ENCODE data around the gene FAM131A. TPM values are rescaled to one million over a fixed set of nuclear protein-coding genes. Genes with fewer than 3 reads are reported as not detected.

Gene FAM131A
- polyA plus RNA-seq, 1 donor (not counting 4 experiments of a cell fraction or from before 2014, with no cell fraction given), result 10.8 TPM

GRCh38 chr3:184346480-184347190 is 9.2 kb downstream of the FAM131A start:
- Histone ChIP-seq H4K20me1 (ENCODE audit: control insufficient read depth, extremely low read depth, insufficient read depth, low read length) (peaks cover 3% of the 10 kb centered on the region), H3K9ac (ENCODE audit: control insufficient read depth, extremely low read depth, insufficient read depth, low read length) (no peak overlapping the region), H3K9me1 (ENCODE audit: control insufficient read depth, extremely low read depth, insufficient read depth, low read length) (no peaks in the 10 kb centered on the region), H3K27me3 (ENCODE audit: control insufficient read depth, extremely low read depth, insufficient read depth, low read length) (no peaks in the 10 kb centered on the region), H3K4me2 (ENCODE audit: control insufficient read depth, extremely low read depth, insufficient read depth, low read depth, low read length) (no peak overlapping the region), H3K4me1 (ENCODE audit: control insufficient read depth, extremely low read depth, insufficient read depth, low read length) (peaks cover 18% of the 10 kb centered on the region), H2AFZ (ENCODE audit: control insufficient read depth, low read length) (no peak overlapping the region), H3K27ac (ENCODE audit: control insufficient read depth, insufficient read depth, low read length) (no peak overlapping the region), H3K4me3 (ENCODE audit: control insufficient read depth in 2 of 3, extremely low read depth in 1 of 3, insufficient read depth in 2 of 3, low read depth in 1 of 3, low read length in 3 of 3) (no peak overlapping the region), H3K36me3 (ENCODE audit: control insufficient read depth in 2 of 2, extremely low read depth in 1 of 2, insufficient read depth in 2 of 2, low read length in 2 of 2) (peaks cover 12 to 17% of the 10 kb centered on the region in 2 experiments), H3K79me2 (ENCODE audit: control insufficient read depth, insufficient read depth, low read length) (no peaks in the 10 kb centered on the region), H3K9me3 (ENCODE audit: control insufficient read depth, low read depth, low read length) (no peaks in the 10 kb centered on the region)
- FAIRE-seq (no peak), DNase-seq (ENCODE audit: low read depth, low spot score) (no peak)
- dilution Hi-C loops (cut with MboI; ENCODE audit: extremely low pct_ligation_motif_present, low sequenced_read_pairs), result no loop called here
- TF ChIP-seq, protein P1, sequence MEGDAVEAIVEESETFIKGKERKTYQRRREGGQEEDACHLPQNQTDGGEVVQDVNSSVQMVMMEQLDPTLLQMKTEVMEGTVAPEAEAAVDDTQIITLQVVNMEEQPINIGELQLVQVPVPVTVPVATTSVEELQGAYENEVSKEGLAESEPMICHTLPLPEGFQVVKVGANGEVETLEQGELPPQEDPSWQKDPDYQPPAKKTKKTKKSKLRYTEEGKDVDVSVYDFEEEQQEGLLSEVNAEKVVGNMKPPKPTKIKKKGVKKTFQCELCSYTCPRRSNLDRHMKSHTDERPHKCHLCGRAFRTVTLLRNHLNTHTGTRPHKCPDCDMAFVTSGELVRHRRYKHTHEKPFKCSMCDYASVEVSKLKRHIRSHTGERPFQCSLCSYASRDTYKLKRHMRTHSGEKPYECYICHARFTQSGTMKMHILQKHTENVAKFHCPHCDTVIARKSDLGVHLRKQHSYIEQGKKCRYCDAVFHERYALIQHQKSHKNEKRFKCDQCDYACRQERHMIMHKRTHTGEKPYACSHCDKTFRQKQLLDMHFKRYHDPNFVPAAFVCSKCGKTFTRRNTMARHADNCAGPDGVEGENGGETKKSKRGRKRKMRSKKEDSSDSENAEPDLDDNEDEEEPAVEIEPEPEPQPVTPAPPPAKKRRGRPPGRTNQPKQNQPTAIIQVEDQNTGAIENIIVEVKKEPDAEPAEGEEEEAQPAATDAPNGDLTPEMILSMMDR (optimal IDR thresholded peaks at IDR 0.05 in 1 of 3, IDR thresholded peaks at IDR 0.05 in 1 of 3, conservative IDR thresholded peaks at IDR 0.05 in 1 of 3; ENCODE audit: extremely low read depth in 1 of 3, insufficient read depth in 2 of 3, low read length in 3 of 3), result no peak
- TF ChIP-seq EZH2 (IDR thresholded peaks at IDR 0.05; ENCODE audit: low read length), result no peak

DNA sequence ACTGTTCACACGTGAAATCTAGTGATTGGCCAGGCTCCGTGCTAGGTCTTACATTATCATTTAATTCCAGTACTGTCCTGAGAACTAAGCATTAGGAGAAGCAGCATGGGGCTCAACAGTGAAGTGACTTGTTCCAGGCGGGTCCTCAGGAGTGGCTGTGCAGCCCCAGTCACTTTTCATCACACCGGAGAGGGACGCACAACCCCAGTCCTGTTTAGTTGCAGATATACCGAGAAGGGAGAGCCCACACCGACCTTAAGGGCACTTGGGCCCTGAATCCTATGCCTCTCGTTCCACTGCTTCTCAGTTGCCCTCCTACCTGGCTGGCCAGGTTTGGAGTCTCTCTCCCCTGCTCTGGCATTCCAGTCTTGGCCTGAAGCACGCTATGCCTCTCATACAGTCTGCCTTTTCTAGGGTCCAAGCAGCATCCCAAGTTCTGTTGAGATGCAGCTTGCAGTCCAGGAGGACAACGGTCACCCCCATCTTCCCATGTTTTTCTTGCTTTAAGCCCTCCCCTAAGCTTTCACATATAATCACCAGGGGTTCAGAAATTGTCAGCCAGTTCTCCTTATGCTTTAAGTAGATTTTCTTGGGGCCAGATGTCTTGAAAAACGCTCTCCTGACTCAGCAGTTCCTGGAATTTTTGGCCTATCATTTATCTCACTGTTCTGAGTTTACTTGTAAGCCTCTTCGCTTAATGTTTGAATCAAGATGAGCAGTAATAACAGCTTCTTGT is 10.1 kb downstream of the FAM131A start:
- dilution Hi-C loops (cut with MboI; ENCODE audit: extremely low pct_ligation_motif_present, low sequenced_read_pairs), result no loop called here
- Histone ChIP-seq H3K9ac (ENCODE audit: control insufficient read depth, extremely low read depth, insufficient read depth, low read length) (no peak overlapping the region), H3K9me3 (ENCODE audit: control insufficient read depth, low read depth, low read length) (no peaks in the 10 kb centered on the region), H3K9me1 (ENCODE audit: control insufficient read depth, extremely low read depth, insufficient read depth, low read length) (no peaks in the 10 kb centered on the region), H3K4me1 (ENCODE audit: control insufficient read depth, extremely low read depth, insufficient read depth, low read length) (peaks cover 12% of the 10 kb centered on the region), H3K27ac (ENCODE audit: control insufficient read depth, insufficient read depth, low read length) (no peak overlapping the region), H2AFZ (ENCODE audit: control insufficient read depth, low read length) (no peak overlapping the region), H3K27me3 (ENCODE audit: control insufficient read depth, extremely low read depth, insufficient read depth, low read length) (no peaks in the 10 kb centered on the region), H3K79me2 (ENCODE audit: control insufficient read depth, insufficient read depth, low read length) (no peaks in the 10 kb centered on the region), H4K20me1 (ENCODE audit: control insufficient read depth, extremely low read depth, insufficient read depth, low read length) (no peaks in the 10 kb centered on the region), H3K4me3 (ENCODE audit: control insufficient read depth in 2 of 3, extremely low read depth in 1 of 3, insufficient read depth in 2 of 3, low read depth in 1 of 3, low read length in 3 of 3) (no peak overlapping the region), H3K4me2 (ENCODE audit: control insufficient read depth, extremely low read depth, insufficient read depth, low read depth, low read length) (no peak overlapping the region), H3K36me3 (ENCODE audit: control insufficient read depth in 2 of 2, extremely low read depth in 1 of 2, insufficient read depth in 2 of 2, low read length in 2 of 2) (peaks cover 14 to 16% of the 10 kb centered on the region in 2 experiments)
- TF ChIP-seq, protein P1 (optimal IDR thresholded peaks at IDR 0.05 in 1 of 3, IDR thresholded peaks at IDR 0.05 in 1 of 3, conservative IDR thresholded peaks at IDR 0.05 in 1 of 3; ENCODE audit: extremely low read depth in 1 of 3, insufficient read depth in 2 of 3, low read length in 3 of 3), result no peak
- no peak for TF ChIP-seq EZH2 (IDR thresholded peaks at IDR 0.05; ENCODE audit: low read length)
- DNase-seq (ENCODE audit: low read depth, low spot score) (no peak), FAIRE-seq (no peak)
